COLO829 (cell line): ENCODE data around the gene MICU1.
"Not testable (repeated sequence)": the region's sequence is repeated elsewhere in the genome, so short reads cannot be mapped to it uniquely, and the experiment has no call there.

Source experiments
- DNase-seq: peaks from one replicate; pipeline ENCODE4 v3.0.0; 2012; ENCODE audit warnings: low spot score

The MICU1 gene

DNA sequence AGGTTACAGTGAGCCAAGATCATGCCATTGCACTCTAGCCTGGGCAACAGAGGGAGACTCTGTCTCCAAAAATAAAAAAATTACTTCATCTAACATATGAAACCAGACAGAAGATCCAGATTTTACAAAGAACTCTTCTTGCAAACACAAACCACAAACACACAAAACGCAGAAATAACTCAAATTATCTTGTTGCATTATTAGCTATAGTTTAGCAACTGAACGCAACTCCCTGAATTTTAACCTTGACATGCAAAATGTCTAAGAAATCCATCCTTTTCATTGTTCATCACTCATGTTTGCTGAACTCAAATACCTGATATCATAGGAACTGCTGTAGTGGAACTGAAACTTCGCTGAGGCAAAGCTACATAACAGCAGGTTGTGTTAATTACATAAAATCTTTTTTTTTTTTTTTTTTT lies 64.1 kb downstream of the MICU1 start:
- no peak for DNase-seq

DNA sequence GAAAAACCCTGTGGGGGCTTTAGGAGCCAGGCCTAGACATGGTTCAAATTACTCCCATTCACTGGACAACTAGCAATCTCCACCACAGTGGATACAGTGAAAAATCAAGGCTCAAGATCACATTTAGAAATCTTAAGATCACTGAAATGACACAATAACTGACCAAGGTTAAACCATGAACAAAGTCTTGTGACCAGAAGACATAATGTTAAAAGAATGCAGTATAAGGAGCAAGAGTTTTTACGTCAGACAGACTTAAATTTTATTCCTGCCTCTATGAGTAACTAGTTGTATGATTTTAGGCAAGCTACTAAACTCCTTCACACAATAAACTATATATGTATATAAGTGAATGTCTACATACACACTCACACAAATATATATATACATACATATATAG lies 68.5 kb downstream of the MICU1 start:
- no peak for DNase-seq

DNA sequence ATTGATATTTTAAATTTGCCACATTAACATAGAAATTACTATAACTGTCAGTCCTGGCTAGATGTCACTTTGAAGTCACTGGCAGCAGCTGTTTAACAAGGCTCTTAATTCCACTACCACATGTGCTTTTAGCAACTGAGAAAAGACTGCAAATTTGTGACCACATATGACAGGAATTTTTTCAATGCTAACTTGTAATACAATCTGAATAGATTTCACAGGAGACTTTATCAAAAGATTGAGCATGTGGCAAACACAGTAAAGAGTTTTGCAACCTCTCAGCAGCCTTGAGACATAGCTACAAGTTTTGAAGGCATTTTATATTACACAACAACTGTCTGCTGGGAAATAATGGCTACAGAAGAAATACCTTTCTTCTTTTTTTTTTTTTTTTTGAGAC lies 73.0 kb downstream of the MICU1 start:
- no peak for DNase-seq

DNA sequence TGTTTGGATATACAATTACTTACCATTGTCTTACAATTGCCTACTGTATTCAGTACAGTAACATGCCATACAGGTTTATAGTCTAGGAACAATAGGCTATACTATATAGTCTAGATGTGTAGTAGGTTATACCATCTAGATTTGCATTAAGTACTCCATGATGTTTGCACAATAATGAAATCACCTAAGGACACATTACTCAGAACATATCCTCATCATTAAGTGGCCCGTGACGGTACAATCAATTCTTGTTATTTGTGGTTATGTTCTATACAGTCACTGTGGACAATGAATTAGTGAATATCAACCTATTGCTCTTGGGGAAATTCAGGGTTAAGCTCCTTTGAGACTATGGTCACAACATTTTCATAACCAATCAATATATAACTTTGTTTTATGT lies 75.6 kb downstream of the MICU1 start:
- no peak for DNase-seq

DNA sequence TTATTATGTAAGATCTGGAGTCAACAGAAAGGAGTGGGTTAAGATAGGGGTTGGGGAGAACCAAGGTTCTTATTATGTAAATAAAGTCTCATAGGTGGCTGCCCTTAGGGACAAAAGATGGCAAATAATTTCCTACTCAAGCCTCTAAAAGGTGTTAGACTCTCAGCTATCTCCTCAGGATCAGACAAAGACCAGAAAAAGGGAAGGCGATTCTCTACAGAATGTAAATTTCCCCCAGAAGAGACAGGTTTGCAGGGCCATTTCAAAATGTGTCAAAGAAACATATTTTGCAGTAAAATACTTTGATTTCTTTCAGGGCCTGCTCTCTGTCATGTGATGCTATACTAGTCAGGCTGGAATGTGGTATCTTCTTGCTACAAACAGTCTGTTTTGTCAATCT lies 80.3 kb downstream of the MICU1 start:
- DNase-seq: no peak

DNA sequence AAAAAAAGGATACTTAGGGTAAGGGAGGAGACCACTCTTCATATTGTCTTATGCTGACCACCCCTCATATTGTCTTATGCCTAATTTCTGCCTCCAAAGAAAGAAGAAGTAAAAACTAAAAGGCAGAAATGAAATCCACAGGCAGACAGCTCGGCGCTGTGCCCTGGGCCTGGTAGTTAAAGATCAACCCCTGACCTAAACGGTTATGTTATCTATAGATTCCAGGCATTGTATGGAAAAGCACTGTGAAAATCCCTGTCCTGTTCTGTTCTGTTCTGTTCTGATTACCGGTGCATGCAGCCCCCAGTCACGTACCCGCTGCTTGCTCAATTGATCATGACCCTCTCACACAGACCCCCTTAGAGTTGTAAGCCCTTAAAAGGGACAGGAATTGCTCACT lies 82.0 kb downstream of the MICU1 start:
- DNase-seq: not testable (repeated sequence)

DNA sequence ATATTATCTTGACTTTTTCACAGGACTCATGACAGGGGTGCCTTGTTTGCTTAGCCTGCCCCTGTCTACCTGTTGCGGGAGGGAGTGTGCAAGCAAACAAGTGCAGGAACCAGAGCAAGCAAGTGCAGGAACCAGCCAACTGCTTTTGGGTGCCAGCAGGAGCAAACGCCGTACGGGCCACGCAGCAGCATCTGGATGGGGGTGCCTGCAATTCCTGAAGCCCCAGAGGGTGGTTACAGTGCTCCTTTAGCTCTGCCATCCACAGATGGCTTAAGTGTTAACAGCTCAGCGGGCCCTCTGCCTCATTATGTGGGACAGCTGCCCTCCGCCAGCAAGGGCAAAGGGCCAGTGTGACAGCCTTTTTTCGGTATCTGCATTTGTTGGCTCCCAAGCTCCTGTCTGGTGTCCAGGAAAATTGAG lies 83.5 kb downstream of the MICU1 start:
- DNase-seq: no peak

DNA sequence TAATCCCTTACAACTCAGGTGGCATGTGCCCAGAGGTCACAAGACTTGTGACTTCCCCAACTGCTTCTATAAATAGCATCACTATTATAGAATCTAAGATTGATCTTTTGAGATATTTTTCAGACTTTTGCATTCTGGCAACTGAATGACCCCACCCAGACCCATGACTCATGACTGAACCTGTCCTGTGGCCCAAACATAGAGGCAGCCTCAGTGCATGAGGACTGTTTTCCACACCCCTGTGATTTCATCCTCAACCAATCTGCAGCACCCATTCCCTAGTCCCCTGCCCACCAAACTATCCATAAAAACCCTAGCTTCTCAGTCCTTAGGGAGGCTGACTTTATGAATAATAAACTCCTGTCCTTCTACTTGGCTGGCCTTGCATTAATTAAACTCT lies 84.5 kb downstream of the MICU1 start:
- no peak for DNase-seq

DNA sequence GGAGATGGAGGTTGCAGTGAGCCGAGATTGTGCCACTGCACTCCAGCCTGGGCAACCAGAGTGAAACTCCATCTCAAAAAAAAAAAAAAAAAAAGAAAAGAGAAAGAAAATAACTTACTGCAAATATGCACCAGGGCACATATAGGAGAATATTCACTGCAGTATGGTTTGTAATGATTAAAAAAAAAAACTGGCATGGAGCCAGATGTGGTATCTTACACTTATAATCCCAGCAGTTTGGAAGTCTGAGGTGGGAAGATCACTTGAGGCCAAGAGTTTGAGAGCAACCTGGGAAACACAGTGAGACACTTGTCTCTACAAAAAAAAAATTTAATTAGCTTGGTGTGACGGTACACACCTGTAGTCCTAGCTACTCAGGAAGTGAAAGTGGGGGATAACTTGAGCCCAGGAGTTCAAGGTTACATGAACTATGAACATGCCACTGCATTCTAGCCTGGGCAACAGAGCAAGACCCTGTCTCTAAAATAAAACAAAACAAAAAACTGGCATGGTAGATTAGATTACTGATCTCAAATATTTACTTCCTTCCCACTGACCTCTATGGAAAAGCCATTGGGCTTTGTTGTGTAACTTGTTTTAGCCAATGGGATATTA lies 85.6 kb downstream of the MICU1 start:
- DNase-seq: no peak

DNA sequence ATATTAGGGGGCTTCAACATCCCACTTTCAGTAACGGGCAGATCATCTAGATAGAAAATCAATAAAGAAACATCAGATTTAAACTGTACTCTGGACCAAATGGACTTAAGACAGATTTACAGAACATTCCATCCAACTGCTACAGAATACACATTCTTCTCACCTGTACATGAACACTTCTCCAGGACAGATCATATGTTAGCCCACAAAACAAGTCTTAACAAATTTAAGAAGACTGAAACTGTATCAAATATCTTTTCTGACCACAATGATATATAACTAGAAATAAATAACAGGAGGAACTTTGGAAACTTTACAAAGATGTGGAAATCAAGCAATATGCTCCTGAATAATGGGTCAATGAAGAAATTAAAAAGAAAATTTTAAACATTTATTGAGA lies 86.7 kb downstream of the MICU1 start:
- no peak for DNase-seq

DNA sequence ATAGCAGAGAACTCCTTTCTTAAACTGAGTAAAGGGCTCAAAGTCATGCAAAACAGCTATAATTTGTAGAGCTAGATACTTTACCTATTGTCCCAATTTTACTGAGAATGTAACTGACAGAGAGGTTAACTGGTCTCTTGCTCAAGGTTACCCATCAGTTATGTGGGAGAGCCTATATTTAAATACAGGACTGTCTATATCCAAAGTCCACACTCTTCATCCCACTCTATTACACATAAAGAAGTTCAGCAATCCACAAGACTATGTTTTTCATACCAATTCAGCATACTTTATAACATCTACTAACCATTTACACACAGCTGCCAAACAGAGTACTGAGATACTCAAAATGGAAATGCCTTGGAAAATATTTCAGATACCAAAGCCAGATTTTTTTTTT lies 100.2 kb downstream of the MICU1 start:
- DNase-seq: no peak

DNA sequence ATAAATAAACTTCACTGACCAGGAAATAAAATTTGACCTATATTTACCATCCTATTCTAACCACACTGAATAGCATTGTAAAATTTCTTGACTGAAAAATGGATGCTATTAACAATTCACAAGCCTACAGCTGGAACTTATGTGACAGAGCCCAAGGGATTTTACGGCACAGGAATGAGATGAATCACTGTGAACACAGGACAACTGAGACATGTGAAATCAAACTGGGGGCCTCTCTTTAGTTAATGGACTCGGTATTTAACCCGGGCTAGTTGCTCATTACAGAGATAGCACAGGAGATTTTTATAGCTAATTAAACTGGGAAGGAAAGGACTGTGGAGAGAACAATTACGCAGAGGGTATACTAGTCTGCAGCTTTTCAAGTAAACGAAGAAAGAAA lies 100.6 kb downstream of the MICU1 start:
- peak; percentile 2 for DNase-seq

DNA sequence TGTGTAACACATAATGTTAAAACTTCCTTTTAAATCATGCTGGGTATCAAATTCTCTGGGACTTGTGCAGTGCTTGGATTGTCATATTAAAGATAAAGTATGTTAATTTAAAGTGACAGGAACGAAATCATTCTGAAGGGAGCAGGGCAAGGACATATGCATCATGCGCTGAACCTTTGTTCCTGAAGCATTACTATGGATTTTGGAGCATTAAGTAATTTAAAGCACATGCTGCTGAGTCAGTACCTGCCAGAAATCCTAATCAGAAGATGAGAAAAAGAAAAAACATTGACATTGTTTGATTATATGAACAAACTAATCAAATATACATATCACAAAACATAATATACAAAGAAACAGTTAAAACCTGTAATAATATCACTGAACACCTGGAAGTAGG lies 101.4 kb downstream of the MICU1 start:
- no peak for DNase-seq

DNA sequence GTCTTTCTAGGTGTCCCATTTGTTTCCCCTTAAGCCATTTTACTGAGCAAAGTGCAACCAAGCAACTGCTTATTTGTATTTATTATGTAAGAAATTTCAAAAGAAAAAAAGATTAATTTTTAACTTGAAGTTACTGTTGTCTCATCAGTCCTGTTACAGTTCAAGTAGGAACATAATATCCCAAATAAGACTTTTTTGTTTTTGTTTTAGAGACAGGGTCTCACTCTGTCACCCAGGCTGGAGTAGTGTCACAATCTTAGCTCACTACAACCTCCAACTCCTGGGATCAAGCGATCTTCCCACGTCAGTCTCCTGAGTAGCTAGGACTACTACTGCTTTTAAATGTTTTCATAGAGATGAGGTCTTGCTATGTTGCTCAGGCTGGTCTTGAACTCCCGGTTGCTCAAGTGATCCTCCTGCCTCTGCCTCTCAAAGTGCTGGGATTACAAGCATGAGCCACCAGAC lies 101.9 kb downstream of the MICU1 start:
- DNase-seq: no peak

DNA sequence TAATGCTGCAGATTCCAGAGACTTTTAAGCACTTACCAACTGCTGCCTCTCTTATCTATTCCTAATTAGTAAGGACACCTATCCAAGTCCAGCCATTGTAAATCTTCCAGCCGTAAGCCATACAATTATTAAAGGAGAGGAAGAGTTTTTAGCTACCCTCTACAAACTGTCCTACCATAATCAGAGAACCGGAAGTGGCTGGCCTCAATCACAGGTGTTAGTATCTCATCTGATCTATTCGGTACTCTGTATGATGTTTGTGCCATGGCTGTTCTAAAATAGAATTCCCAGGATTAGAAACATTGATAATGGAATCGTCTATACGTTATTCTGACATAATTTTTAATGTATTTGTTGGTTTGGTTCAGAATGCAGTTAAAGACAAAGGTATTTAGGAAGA lies 102.8 kb downstream of the MICU1 start:
- no peak for DNase-seq

DNA sequence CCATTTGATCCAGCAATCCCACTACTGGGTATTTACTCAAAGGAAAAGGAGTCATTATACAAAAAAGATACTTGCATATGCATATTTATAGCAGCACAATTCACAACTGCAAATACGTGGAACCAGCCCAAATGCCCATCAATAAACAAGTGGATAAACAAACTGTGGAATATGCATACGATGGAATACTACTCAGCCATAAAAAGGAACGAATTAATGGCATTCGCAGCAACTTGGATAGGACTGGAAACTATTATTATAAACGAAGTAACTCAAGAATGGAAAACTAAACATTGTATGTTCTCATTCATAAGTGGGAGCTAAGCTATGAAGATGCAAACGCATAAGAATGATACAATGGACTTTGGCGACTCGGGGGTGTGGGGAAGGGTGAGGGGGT lies 108.6 kb downstream of the MICU1 start:
- DNase-seq: no peak

DNA sequence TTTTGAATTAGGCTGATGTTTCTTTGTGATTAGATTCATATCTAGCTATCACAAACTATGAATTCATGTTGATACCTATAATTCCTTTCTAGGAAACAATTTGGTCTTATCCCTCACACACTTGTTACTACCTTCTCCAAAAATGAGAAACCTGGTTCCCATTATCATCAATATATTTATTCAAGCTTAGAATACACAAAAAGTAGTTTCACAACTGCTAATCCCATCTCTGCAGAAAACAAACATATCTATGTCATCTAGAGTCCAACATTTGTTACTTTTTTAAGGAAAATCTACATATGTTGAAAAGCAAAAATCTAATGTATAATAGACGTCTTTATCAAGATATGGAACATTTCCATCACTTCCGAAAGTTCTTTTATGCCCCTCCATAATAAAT lies 110.4 kb downstream of the MICU1 start:
- no peak for DNase-seq

DNA sequence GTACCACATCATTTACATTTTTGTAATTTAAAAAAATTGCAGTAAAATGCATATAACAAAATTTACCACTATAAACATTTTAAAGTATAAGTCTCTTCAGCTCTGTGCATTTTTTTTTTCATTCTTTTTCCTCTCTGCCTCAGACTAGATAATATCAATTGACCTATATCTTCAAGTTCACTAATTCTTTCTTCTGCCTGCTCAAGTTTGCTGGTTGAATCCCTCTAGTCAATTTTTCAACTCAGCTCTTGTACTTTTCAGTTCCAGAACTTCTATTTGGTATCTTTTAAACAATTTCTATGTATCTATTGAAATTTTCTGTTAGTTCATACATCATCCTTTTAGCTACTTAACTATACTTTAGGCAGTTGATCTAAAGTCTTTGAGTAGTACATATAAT lies 112.0 kb downstream of the MICU1 start:
- DNase-seq: no peak

DNA sequence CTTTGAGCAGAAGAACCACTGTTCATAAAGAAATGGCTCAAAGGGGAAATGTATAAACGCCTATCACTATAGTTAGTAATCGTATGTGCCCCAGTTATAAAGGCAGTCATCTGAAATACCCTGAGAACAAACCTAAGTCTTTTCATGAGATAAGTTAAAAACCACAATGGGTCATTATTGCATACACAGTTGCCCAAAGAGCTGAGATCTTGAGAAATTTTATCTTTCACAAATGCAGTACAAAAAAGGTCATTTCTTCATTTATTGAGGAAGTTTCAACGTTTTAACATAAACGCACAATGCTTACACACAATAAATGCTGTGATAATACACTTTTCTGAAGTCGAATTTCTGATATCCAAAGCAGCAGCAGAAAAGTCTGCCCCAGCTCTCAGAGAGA lies 114.4 kb downstream of the MICU1 start:
- no peak for DNase-seq

DNA sequence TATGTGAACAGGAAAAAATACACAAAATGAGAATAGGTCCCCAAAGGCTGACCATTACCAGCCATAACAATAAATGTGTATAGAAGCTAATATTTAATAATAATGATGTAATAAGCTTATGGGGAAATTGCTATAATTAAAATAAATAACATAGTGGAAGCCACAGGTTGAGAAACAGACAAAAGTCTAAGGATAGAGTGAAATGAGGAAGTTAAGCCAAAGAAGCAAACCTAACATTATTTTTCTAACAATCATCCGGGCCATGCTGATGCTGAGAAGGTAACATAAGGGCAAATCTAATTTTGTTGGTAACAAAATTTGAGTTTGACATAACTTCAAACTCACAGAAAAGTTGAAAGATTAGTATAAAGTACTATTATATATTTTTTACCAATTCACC lies 115.9 kb downstream of the MICU1 start:
- DNase-seq: no peak

DNA sequence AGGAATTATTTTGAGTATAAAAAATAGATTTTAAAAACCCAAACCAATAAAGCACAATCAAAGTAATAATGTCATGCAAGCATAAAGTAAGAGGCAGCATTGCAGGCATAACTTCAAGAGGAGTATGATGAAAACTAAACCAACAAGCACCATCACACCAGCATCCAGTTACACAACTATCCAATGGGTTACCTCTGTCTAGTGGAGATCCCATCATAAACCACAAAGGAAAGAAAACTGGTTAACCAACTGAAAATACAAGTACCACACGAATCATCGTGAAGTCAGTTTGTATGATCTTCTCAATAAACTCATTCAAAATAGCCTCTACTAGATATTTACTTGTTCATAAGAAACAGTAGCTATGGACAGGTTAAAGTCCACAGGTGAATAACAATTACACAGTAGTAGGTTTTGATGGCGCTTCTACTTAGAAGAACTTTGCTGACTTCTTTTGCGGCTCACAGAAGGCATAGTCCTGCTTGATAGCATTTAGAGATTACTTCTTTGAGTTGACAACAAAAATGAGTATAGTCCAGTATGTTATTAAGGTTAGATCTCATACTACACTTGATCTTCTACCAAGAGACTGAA lies 116.6 kb downstream of the MICU1 start:
- DNase-seq: no peak

DNA sequence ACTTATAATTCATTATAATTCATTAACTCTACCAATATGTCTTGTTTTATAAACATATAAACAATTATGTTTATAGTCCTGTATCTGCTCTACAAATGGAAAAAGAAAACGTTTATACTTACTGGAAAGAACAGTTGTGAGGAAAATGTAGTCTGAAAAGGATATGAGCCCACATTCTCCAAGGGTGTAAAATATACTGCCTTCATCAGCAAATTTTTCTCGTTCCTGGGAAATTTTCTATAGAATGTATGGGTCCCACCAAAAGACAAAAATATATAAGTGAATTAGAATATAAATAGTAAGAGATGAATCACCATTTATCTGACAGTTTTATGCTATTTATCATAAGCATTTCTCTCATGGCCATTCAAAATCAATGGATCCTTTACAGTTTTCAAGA lies 117.8 kb downstream of the MICU1 start:
- DNase-seq: no peak

DNA sequence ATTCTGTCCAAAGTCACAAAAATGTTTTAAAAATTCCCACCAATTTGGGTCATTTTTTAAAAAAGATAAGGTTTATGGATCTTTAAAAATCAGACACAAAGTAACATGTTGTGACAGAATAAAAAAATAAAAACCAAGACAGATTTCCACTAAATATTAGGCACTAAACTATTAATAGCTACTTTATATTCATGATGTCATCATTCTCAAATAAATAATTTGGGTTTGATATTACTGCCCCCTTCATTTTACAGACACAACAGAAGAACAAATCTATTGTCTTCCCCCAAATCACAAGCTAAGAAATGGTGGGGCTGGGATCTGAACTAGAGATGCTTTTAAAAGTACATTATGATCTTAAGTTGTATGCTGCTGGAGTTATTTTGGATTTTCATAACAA lies 119.4 kb downstream of the MICU1 start:
- DNase-seq: no peak

DNA sequence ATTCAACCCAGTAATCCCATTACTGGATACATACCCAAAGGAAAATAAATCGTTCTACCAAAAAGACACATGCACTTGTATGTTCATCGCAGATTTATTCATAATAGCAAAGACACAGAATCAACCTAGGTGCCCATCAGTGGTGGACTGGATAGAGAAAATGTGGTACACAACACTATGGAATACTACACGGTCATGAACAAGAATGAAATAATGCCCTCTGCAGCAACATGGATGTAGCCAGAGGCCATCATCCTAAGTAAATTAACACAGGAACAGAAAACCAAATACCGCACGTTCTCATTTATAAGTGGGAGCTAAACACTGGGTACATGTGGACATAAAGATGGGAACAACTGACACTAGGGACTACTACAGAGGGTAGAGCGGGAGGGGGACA lies 120.4 kb downstream of the MICU1 start:
- DNase-seq: no peak
